Activated B cell treated with CpG ODN at 0.5 μM for 24 hours (primary cell): Measurements from ENCODE around the gene TBC1D2B. TPM values are rescaled to one million over a fixed set of nuclear protein-coding genes. Genes with fewer than 3 reads are reported as not detected.

Experiments
- ATAC-seq: fragments of 200-7000 bp; cut with Tn5 transposase; one replicate; pipeline ENCODE4 v1.10.0; 2021; ENCODE audit warnings: low read depth, mild to moderate bottlenecking, moderate library complexity
- CTCF ChIA-PET: fragments of 350-600 bp; sonication (Branson Sonifier 250); formaldehyde crosslinking; loops from one replicate; lab custom pipeline; 2021; ENCODE audit warnings: antibody characterized with exemption; lab: Charles Lee
- POLR2A ChIA-PET: fragments of 350-600 bp; sonication (Branson Sonifier 250); formaldehyde crosslinking; loops from one replicate; lab custom pipeline; 2021; ENCODE audit warnings: antibody characterized with exemption; lab: Charles Lee
- DNase-seq: peaks from one replicate; pipeline ENCODE4 v3.0.0; 2022
- H3K27ac Mint-ChIP-seq: one replicate; pipeline ENCODE4 v1.8.0; 2020; ENCODE audit warnings: mixed read lengths
- H3K27me3 Mint-ChIP-seq: one replicate; pipeline ENCODE4 v1.8.0; 2021; ENCODE audit warnings: mixed read lengths
- H3K36me3 Mint-ChIP-seq: one replicate; pipeline ENCODE4 v1.8.0; 2021; ENCODE audit warnings: low read depth, mixed read lengths
- H3K4me1 Mint-ChIP-seq: one replicate; pipeline ENCODE4 v1.8.0; 2021; ENCODE audit warnings: mixed read lengths
- H3K4me3 Mint-ChIP-seq: one replicate; pipeline ENCODE4 v1.8.0; 2020; ENCODE audit warnings: mild to moderate bottlenecking, mixed read lengths
- H3K9me3 Mint-ChIP-seq: one replicate; pipeline ENCODE4 v1.8.0; 2020; ENCODE audit warnings: mixed read lengths
- intact Hi-C: fragments of 100-400 bp; cut with micrococcal nuclease; formaldehyde crosslinking; loops from one replicate; pipeline ENCODE4 v1.15.1; 2024
- total RNA-seq: library from RNA; stranded (reverse); gene quantifications from 2 replicates; pipeline ENCODE4 v1.2.3, GENCODE V29; 2022
- TF ChIP-seq, protein P1 (sequence below): fragments of 200-600 bp; IDR thresholded peaks from one replicate; pipeline ENCODE4 v1.8.0; 2022; ENCODE audit warnings: antibody characterized with exemption, mild to moderate bottlenecking

TBC1D2B gene
- total RNA-seq, 1 donor from 2014 or later: 13.7 TPM

GRCh38 chr15:78018445-78018844, 59.1 kb downstream of the TBC1D2B start:
- ATAC-seq (no peak), DNase-seq (no peak)
- ChIA-PET POLR2A (interaction anchor here (0.6 to 1.5 kb wide), 3 partner anchors 24 to 112 kb away, joined by 3 to 4 read pairs (median 3); no protein-coding TSS in a partner anchor), CTCF (interaction anchor here (1.0 to 1.8 kb wide), 5 partner anchors 18 to 177 kb away, joined by 3 to 8 read pairs (median 5); no protein-coding TSS in a partner anchor)
- Mint-ChIP-seq H3K4me3 (no peak overlapping the region), H3K4me1 (peaks cover 13% of the 10 kb centered on the region), H3K36me3 (peaks cover 45% of the 10 kb centered on the region), H3K9me3 (no peaks in the 10 kb centered on the region), H3K27ac (no peak overlapping the region), H3K27me3 (no peaks in the 10 kb centered on the region)
- intact Hi-C loops: loop anchor here (5.0 kb wide), 2 partner anchors 34 to 59 kb away; partner anchors contain the start of gene TBC1D2B
- TF ChIP-seq, protein P1, sequence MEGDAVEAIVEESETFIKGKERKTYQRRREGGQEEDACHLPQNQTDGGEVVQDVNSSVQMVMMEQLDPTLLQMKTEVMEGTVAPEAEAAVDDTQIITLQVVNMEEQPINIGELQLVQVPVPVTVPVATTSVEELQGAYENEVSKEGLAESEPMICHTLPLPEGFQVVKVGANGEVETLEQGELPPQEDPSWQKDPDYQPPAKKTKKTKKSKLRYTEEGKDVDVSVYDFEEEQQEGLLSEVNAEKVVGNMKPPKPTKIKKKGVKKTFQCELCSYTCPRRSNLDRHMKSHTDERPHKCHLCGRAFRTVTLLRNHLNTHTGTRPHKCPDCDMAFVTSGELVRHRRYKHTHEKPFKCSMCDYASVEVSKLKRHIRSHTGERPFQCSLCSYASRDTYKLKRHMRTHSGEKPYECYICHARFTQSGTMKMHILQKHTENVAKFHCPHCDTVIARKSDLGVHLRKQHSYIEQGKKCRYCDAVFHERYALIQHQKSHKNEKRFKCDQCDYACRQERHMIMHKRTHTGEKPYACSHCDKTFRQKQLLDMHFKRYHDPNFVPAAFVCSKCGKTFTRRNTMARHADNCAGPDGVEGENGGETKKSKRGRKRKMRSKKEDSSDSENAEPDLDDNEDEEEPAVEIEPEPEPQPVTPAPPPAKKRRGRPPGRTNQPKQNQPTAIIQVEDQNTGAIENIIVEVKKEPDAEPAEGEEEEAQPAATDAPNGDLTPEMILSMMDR: no peak

- POLR2A ChIA-PET: no interaction called here
- Mint-ChIP-seq H3K4me1 (peaks cover 13% of the 10 kb centered on the region), H3K27ac (no peak overlapping the region)
Observed at GRCh38 chr15:78016860-78017259, 60.7 kb downstream of the TBC1D2B start.

DNA sequence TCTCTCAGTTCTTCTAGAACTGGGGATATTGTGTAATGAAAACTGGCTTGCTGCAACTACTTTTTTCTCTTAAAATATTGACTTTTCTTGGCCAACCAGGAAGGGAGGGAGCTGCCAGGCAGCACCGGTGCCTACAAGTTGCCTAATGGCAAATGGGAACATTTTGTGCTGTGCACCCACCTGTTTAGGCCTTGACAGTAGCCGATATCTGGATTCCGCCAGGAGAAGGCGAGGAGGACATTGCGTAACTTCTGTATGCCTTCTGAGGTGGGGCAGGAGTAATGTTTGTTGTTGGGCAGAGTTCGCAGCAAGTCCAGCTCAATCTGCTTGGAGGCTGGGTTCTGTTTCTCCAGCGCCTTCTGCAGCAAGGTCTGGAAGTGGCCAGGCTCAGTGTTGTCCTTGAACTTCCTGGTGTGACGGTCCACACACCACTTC, 64.9 kb downstream of the TBC1D2B start:
- Mint-ChIP-seq H3K4me1 (no peaks in the 10 kb centered on the region), H3K27ac (no peak overlapping the region), H3K4me3 (no peak overlapping the region), H3K27me3 (no peaks in the 10 kb centered on the region), H3K9me3 (no peaks in the 10 kb centered on the region), H3K36me3 (peaks cover 72% of the 10 kb centered on the region)
- intact Hi-C loops: no loop called here
- CTCF ChIA-PET: interaction anchor here (2.0 kb wide), 1 partner anchor 95 kb away, joined by 7 read pairs; no protein-coding TSS in a partner anchor
- POLR2A ChIA-PET: no interaction called here
- TF ChIP-seq, protein P1: no peak
- ATAC-seq: no peak
- DNase-seq: no peak

More at GRCh38 chr15:78016860-78017259, 60.7 kb downstream of the TBC1D2B start:
- Mint-ChIP-seq H3K4me3 (no peak overlapping the region), H3K36me3 (peaks cover 51% of the 10 kb centered on the region), H3K9me3 (no peaks in the 10 kb centered on the region), H3K27me3 (no peaks in the 10 kb centered on the region)
- DNase-seq (no peak), ATAC-seq (no peak)
- TF ChIP-seq, protein P1: no peak
- CTCF ChIA-PET: no interaction called here
- intact Hi-C loops: loop anchor here (5.0 kb wide), 2 partner anchors 35 to 60 kb away; partner anchors contain the start of gene TBC1D2B

GRCh38 chr15:78010067-78010466, 67.4 kb downstream of the TBC1D2B start:
- Mint-ChIP-seq H3K27me3 (no peaks in the 10 kb centered on the region), H3K27ac (no peak overlapping the region), H3K9me3 (no peaks in the 10 kb centered on the region), H3K4me1 (no peaks in the 10 kb centered on the region), H3K36me3 (peaks cover 74% of the 10 kb centered on the region), H3K4me3 (no peak overlapping the region)
- intact Hi-C loops: no loop called here
- no peak for ATAC-seq
- ChIA-PET CTCF (interaction anchor here (1.6 kb wide), 1 partner anchor 60 kb away, joined by 3 read pairs; no protein-coding TSS in a partner anchor), POLR2A (no interaction called here)
- no peak for DNase-seq
- TF ChIP-seq, protein P1: no peak

- ChIA-PET CTCF (no interaction called here), POLR2A (interaction anchor here (0.6 kb wide), 1 partner anchor 91 kb away, joined by 3 read pairs; no protein-coding TSS in a partner anchor)
- H3K9me3 Mint-ChIP-seq: no peaks in the 10 kb centered on the region
- no peaks in the 10 kb centered on the region for H3K27me3 Mint-ChIP-seq
- no peak for ATAC-seq
- peaks cover 5% of the 10 kb centered on the region for H3K4me1 Mint-ChIP-seq
- peaks cover 69% of the 10 kb centered on the region for H3K36me3 Mint-ChIP-seq
- intact Hi-C loops: no loop called here
- H3K4me3 Mint-ChIP-seq: no peak overlapping the region
- H3K27ac Mint-ChIP-seq: no peak overlapping the region
- TF ChIP-seq, protein P1: no peak
- DNase-seq: no peak
Observed at GRCh38 chr15:78007964-78008886, 69.3 kb downstream of the TBC1D2B start.
